K562 (cell line): Measurements from ENCODE around the gene FN3KRP. TPM values are rescaled to one million over a fixed set of nuclear protein-coding genes. Genes with fewer than 3 reads are reported as not detected.

Experiments
- ATAC-seq: fragments of 200-7000 bp; cut with Tn5 transposase; 3 replicates; pipeline ENCODE4 v1.9.1; 2020; ENCODE audit warnings: moderate library complexity
- BruUV-seq: library from RNA; stranded (reverse); fragments of 400-500 nt; replicated peaks from 2 replicates; lab custom pipeline; 2021; lab: Mats Ljungman, UMichigan
- CTCF ChIA-PET: fragments of 300-600 bp; formaldehyde crosslinking; extraction: SDS; loops from one replicate; lab custom pipeline; 2021; ENCODE audit warnings: low intra/inter-chr PET ratio; lab: Yijun Ruan, JAX
- POLR2A ChIA-PET: fragments of 300-600, 350-650 bp; sonication (Branson Sonifier 250); formaldehyde crosslinking; extraction: SDS; loops from one replicate; lab custom pipeline; 2021; ENCODE audit warnings: antibody characterized with exemption, inconsistent platforms; lab: Yijun Ruan, JAX
- DNase-seq, 4 experiments: peaks; one replicate each; pipeline versions ENCODE4 v3.0.0 to v3.0.0-alpha.2; 2011 to 2018; ENCODE audit warnings: low spot score in 3 of 4, mixed read lengths in 3 of 4; ENCODE audit errors: extremely low read depth in 1 of 4
- FAIRE-seq: peaks from 2 replicates; lab custom pipeline; 2011; peaks lifted over from hg19 to GRCh38; lab: Jason Lieb, UNC
- H2AFZ ChIP-seq: 2 replicates; pipeline ENCODE4 v1.6.0; 2011; ENCODE audit warnings: low read depth, low read length, control low read depth, inconsistent platforms
- H3K27ac ChIP-seq: fragments of 200-600 bp; 3 replicates; pipeline ENCODE4 v1.8.0; 2011; ENCODE audit warnings: low read depth, mild to moderate bottlenecking, control low read depth, inconsistent platforms, low read length, moderate library complexity, mixed read lengths; ENCODE audit errors: extremely low read depth
- H3K27me3 ChIP-seq, 2 experiments: fragments of 300-600 bp in 1 of 2; 2 replicates in 1 of 2; 3 replicates in 1 of 2; pipeline versions ENCODE4 v1.6.0 to v1.8.0; 2011; ENCODE audit warnings: inconsistent platforms in 2 of 2, low read length in 2 of 2, mild to moderate bottlenecking in 1 of 2, mixed read lengths in 1 of 2, moderate library complexity in 1 of 2; ENCODE audit not compliant: control insufficient read depth in 2 of 2, insufficient read depth in 2 of 2
- H3K36me3 ChIP-seq: fragments of 300-600 bp; 3 replicates; pipeline ENCODE4 v1.8.0; 2011; ENCODE audit warnings: mild to moderate bottlenecking, low read length, inconsistent platforms; ENCODE audit not compliant: control insufficient read depth, insufficient read depth
- H3K4me1 ChIP-seq, 2 experiments: fragments of 200-600 bp in 1 of 2; replicated peaks in 1 of 2; 2 replicates in 1 of 2; 3 replicates in 1 of 2; pipeline versions ENCODE4 v1.5.1 to v1.8.0; 2011; ENCODE audit warnings: inconsistent platforms in 2 of 2, low read length in 2 of 2, mild to moderate bottlenecking in 1 of 2, mixed read lengths in 1 of 2, moderate library complexity in 1 of 2; ENCODE audit not compliant: control insufficient read depth in 2 of 2, insufficient read depth in 2 of 2
- H3K4me2 ChIP-seq: 2 replicates; pipeline ENCODE4 v1.6.1; 2011; ENCODE audit warnings: low read length, control low read depth, inconsistent platforms, mixed read lengths; ENCODE audit not compliant: insufficient read depth
- H3K4me3 ChIP-seq: fragments of 200-600 bp; sonication (generic), shearing (Covaris generic); 2 replicates; pipeline ENCODE4 v1.5.1; 2016; ENCODE audit warnings: control low read depth, inconsistent platforms
- H3K79me2 ChIP-seq: fragments of 200-600 bp; 3 replicates; pipeline ENCODE4 v1.8.0; 2011; ENCODE audit warnings: low read length, inconsistent platforms; ENCODE audit not compliant: control insufficient read depth, insufficient read depth
- H3K9ac ChIP-seq, 2 experiments: 2 replicates each; pipeline versions ENCODE4 v1.6.0 to v1.6.1; 2011; ENCODE audit warnings: low read depth in 2 of 2, low read length in 2 of 2, control low read depth in 1 of 2, inconsistent platforms in 1 of 2, mild to moderate bottlenecking in 1 of 2, mixed read lengths in 1 of 2; ENCODE audit not compliant: insufficient read depth in 1 of 2
- H3K9me1 ChIP-seq: one replicate; pipeline ENCODE4 v1.6.0; 2011; ENCODE audit warnings: inconsistent platforms, mild to moderate bottlenecking, low read length, moderate library complexity; ENCODE audit not compliant: control insufficient read depth, insufficient read depth
- H3K9me3 ChIP-seq: replicated peaks from 2 replicates; pipeline ENCODE4 v1.5.1; 2011; ENCODE audit warnings: low read depth, low read length, inconsistent platforms; ENCODE audit not compliant: control insufficient read depth, insufficient read depth
- H4K20me1 ChIP-seq: replicated peaks from 2 replicates; pipeline ENCODE4 v1.6.1; 2011; ENCODE audit warnings: low read length, inconsistent platforms, mixed read lengths; ENCODE audit not compliant: control insufficient read depth, insufficient read depth
- CBX8 ChIP-seq: fragments of 200-600 bp; sonication (generic); IDR thresholded peaks from 2 replicates; pipeline ENCODE4 v1.6.1; 2012; ENCODE audit warnings: borderline replicate concordance, mixed run types, low read depth, mild to moderate bottlenecking, moderate library complexity, mixed read lengths, low read length, control low read depth, inconsistent platforms; ENCODE audit not compliant: poor library complexity, severe bottlenecking; ENCODE audit errors: extremely low read depth
- CREB3L1 ChIP-seq: fragments of 450-650 bp; IDR thresholded peaks from 2 replicates; pipeline ENCODE4 v1.6.1; 2014; ENCODE audit warnings: low read depth, mild to moderate bottlenecking, moderate library complexity, borderline replicate concordance
- ID3 ChIP-seq, 2 experiments: fragments of 250-450 bp in 1 of 2; fragments of 450-650 bp in 1 of 2; sonication (Bioruptor Pico) in 1 of 2; IDR thresholded peaks; 2 replicates each; pipeline versions ENCODE4 v1.6.1 to v1.8.0; 2016 to 2021; ENCODE audit warnings: mild to moderate bottlenecking in 2 of 2, moderate library complexity in 2 of 2, missing compliant biosample characterization in 1 of 2, missing genetic modification characterization in 1 of 2
- PRMT5 ChIP-seq: sonication (generic); formaldehyde crosslinking; IDR thresholded peaks from 2 replicates; pipeline ENCODE4 v1.5.0; 2020; ENCODE audit warnings: missing genetic modification reagents
- RNF2 ChIP-seq: sonication (generic); IDR thresholded peaks from 2 replicates; pipeline ENCODE4 v1.6.1; 2016
- RREB1 ChIP-seq: fragments of 250-450 bp; sonication (Bioruptor Pico); IDR thresholded peaks from 2 replicates; pipeline ENCODE4 v1.4.0; 2020
- SMARCE1 ChIP-seq: fragments of 450-650 bp; IDR thresholded peaks from 2 replicates; pipeline ENCODE4 v1.7.1; 2016; ENCODE audit warnings: mild to moderate bottlenecking
- TEAD1 ChIP-seq, 2 experiments: fragments of 450-650 bp in 1 of 2; sonication (generic) in 1 of 2; formaldehyde crosslinking; IDR thresholded peaks; 2 replicates each; pipeline versions ENCODE4 v1.4.0 to v1.8.0; 2020 to 2022; ENCODE audit warnings: mild to moderate bottlenecking in 2 of 2, missing genetic modification reagents in 1 of 2
- ZNF253 ChIP-seq: fragments of 250-450 bp; sonication (Bioruptor Pico); conservative IDR thresholded peaks from 2 replicates; pipeline ENCODE4 v1.6.1; 2021; ENCODE audit warnings: mild to moderate bottlenecking
- WGBS: fragments of 100-300 bp; shearing (Covaris generic); methylation state at CpG from one replicate; pipeline ENCODE4 v1.1.6; 2016; ENCODE audit warnings: low coverage, mixed read lengths; ENCODE audit not compliant: insufficient coverage; ENCODE audit errors: missing lambda C conversion rate; 5-methylcytosine and 5-hydroxymethylcytosine counted together
- in situ Hi-C: fragments of 300-500 bp; cut with MboI; formaldehyde crosslinking; loops from 4 replicates; pipeline ENCODE4 v1.15.0; 2018; ENCODE audit warnings: inconsistent platforms, mixed read lengths
- intact Hi-C: fragments of 100-400 bp; cut with micrococcal nuclease; formaldehyde crosslinking; loops from 2 replicates; pipeline ENCODE4 v1.14.2; 2022
- polyA plus RNA-seq, 8 experiments: library from polyadenylated mRNA; depleted of rRNA in 4 of 8; stranded (reverse) in 5 of 8; unstranded in 3 of 8; fragments of >200 nt; fragmentation: Nextera tagmentation in 2 of 8; fragmentation: Illumina TruSeq in 1 of 8; extraction: Ambion mirVana in 2 of 8; extraction: Trizol in 1 of 8; gene quantifications; 2 replicates each; pipeline versions ENCODE4 v1.2.1 to v1.2.3, GENCODE V29; 2011 to 2014; ENCODE audit warnings: inconsistent platforms in 1 of 8, missing spikeins in 1 of 8
- total RNA-seq, 7 experiments: library from RNA; depleted of rRNA in 6 of 7; stranded (reverse); fragments of >200 nt in 6 of 7; fragmentation: Illumina TruSeq in 2 of 7; extraction: Trizol in 2 of 7; gene quantifications; 2 replicates each; pipeline versions ENCODE4 v1.2.1 to v1.2.3, GENCODE V29; 2011 to 2021; ENCODE audit warnings: low replicate concordance in 1 of 7

The FN3KRP gene
- total and polyA plus RNA-seq, 9 of the 15 experiments (the other 6 are each of a cell fraction or from before 2014, with no cell fraction given), result 2.0 to 32.1 (median 24.9) TPM

GRCh38 chr17:82751571-82752370 lies 35.3 kb downstream of the FN3KRP start, which contains the start of gene TBCD:
Gene TBCD (plus strand): TSS chr17:82752065. CDS start chr17:82752194, 129 bp downstream.
- intact Hi-C loops (loop anchor here (5.0 kb wide), 1 partner anchor 34 kb away; the partner anchor contains the start of gene FN3KRP), in situ Hi-C loops (no loop called here)
- H3K27ac ChIP-seq, result peak within 1 kb of the TSS; percentile 95
- ChIA-PET POLR2A (no interaction called here), CTCF (no interaction called here)
- no peaks in the 10 kb centered on the region for H3K27me3 ChIP-seq
- under 1% methylated on average over 30 of the region's 114 CpGs for WGBS
- no peaks in the 10 kb centered on the region for H4K20me1 ChIP-seq
- peak within 1 kb of the TSS; percentile 94 for H3K4me3 ChIP-seq
- ATAC-seq (peak; percentile 86), FAIRE-seq (peak; percentile 44), DNase-seq (peak; percentile 92 to 99 (median 98))
- peaks cover 2% of the 10 kb centered on the region for H3K9me1 ChIP-seq
- BruUV-seq, result no TSS peak
- peak within 1 kb of the TSS; percentile 97 for H2AFZ ChIP-seq
- peaks cover 40% of the 10 kb centered on the region for H3K79me2 ChIP-seq
- peak within 1 kb of the TSS; percentile 77 to 97 for H3K9ac ChIP-seq
- peaks cover 24 to 38% of the 10 kb centered on the region in 2 experiments for H3K4me1 ChIP-seq
- H3K9me3 ChIP-seq, result peaks cover 12% of the 10 kb centered on the region
- peak within 1 kb of the TSS; percentile 93 for H3K4me2 ChIP-seq
- H3K36me3 ChIP-seq, result peaks cover 27% of the 10 kb centered on the region
- TF ChIP-seq PRMT5, result no peak
- no peak for TF ChIP-seq CBX8
- peak in 1 of 2 experiments; percentile 90; a peak in 2 of 4 replicates for TF ChIP-seq TEAD1 (CRISPR knock-in tag; IDR thresholded peaks at IDR 0.05)
- TF ChIP-seq RNF2, result 0 out of 2 replicates have a peak, but pooled peaks have one; percentile 34
- TF ChIP-seq SMARCE1, result no peak
- no peak for TF ChIP-seq ID3 (CRISPR knock-in tag; IDR thresholded peaks at IDR 0.05)
- TF ChIP-seq ID3 (tag; IDR thresholded peaks at IDR 0.05), result peak; percentile 34; the same call in 1 of the 2 replicates
- peak; percentile 56; the same call in 1 of the 2 replicates for TF ChIP-seq CREB3L1
- no peak for TF ChIP-seq ZNF253 (CRISPR knock-in tag)
- no peak; the same call in none of the 2 replicates for TF ChIP-seq RREB1 (CRISPR knock-in tag)
